Left ventricle myocardium inferior (tissue), 1 donor: ENCODE results near the gene ATL1. TPM values are rescaled to one million over a fixed set of nuclear protein-coding genes. Genes with fewer than 3 reads are reported as not detected.
"Not testable (repeated sequence)": the region's sequence is repeated elsewhere in the genome, so short reads cannot be mapped to it uniquely, and the experiment has no call there.

Experiments used
- DNase-seq: peaks from one replicate; pipeline ENCODE4 v3.0.0-alpha.2; 2020
- H3K27ac ChIP-seq: fragments of 200-600 bp; replicated peaks from 2 replicates; pipeline ENCODE4 v1.8.0; 2021
- H3K27me3 ChIP-seq: fragments of 200-600 bp; 2 replicates; pipeline ENCODE4 v1.8.0; 2021; ENCODE audit warnings: low read depth
- H3K36me3 ChIP-seq: fragments of 200-600 bp; 2 replicates; pipeline ENCODE4 v1.8.0; 2021
- H3K4me1 ChIP-seq: fragments of 200-600 bp; 2 replicates; pipeline ENCODE4 v1.8.0; 2021
- H3K4me3 ChIP-seq: fragments of 200-600 bp; 2 replicates; pipeline ENCODE4 v1.8.0; 2021; ENCODE audit warnings: mild to moderate bottlenecking, moderate library complexity
- H3K9me3 ChIP-seq: fragments of 200-600 bp; replicated peaks from 2 replicates; pipeline ENCODE4 v1.8.0; 2021
- CTCF ChIP-seq: fragments of 200-600 bp; IDR thresholded peaks from 2 replicates; pipeline ENCODE4 v1.8.0; 2021; ENCODE audit warnings: antibody characterized with exemption, mild to moderate bottlenecking, borderline replicate concordance
- intact Hi-C: fragments of 100-400 bp; cut with micrococcal nuclease; formaldehyde crosslinking; loops from one replicate; pipeline ENCODE4 v1.11.0; 2022
- total RNA-seq: library from RNA; stranded (reverse); fragmentation: NEBNext Ultra II Directional; extraction: Animal tissue kit (Norgen Biotek cat#: 25700); gene quantifications from one replicate; pipeline ENCODE4 v1.2.1, GENCODE V29; 2021
- donor health status: DM: no; HTN: yes; CAD: no; lungs with severe emphysema.

The ATL1 gene
- total RNA-seq, 1 donor from 2014 or later = 1.6 TPM

- Histone ChIP-seq H3K36me3 (peaks cover 8% of the 10 kb centered on the region), H3K4me1 (no peaks in the 10 kb centered on the region), H3K9me3 (peaks cover 4% of the 10 kb centered on the region), H3K27ac (no peak overlapping the region), H3K4me3 (no peak overlapping the region), H3K27me3 (no peaks in the 10 kb centered on the region)
- TF ChIP-seq CTCF = no peak
- intact Hi-C loops = loop anchor here (10.0 kb wide), 1 partner anchor 99 kb away; no protein-coding TSS in a partner anchor
- no peak for DNase-seq
Observed at GRCh38 chr14:50616275-50616674, 56.3 kb downstream of the ATL1 start.

GRCh38 chr14:50619569-50620141 lies 59.7 kb downstream of the ATL1 start:
- Histone ChIP-seq H3K9me3 (peaks cover 4% of the 10 kb centered on the region), H3K4me3 (no peak overlapping the region), H3K27ac (no peak overlapping the region), H3K27me3 (no peaks in the 10 kb centered on the region), H3K4me1 (no peaks in the 10 kb centered on the region), H3K36me3 (peaks cover 8% of the 10 kb centered on the region)
- intact Hi-C loops = loop anchor here (10.0 kb wide), 1 partner anchor 95 kb away; no protein-coding TSS in a partner anchor
- TF ChIP-seq CTCF = peak; percentile 72
- DNase-seq = no peak

- Histone ChIP-seq H3K9me3 (peaks cover 4% of the 10 kb centered on the region), H3K4me1 (no peaks in the 10 kb centered on the region), H3K36me3 (peaks cover 8% of the 10 kb centered on the region), H3K4me3 (no peak overlapping the region), H3K27ac (no peak overlapping the region), H3K27me3 (no peaks in the 10 kb centered on the region)
- TF ChIP-seq CTCF = no peak
- intact Hi-C loops = no loop called here
- no peak for DNase-seq
Observed at GRCh38 chr14:50620341-50620740, 60.4 kb downstream of the ATL1 start.

GRCh38 chr14:50622978-50623377 lies 63.0 kb downstream of the ATL1 start:
- Histone ChIP-seq H3K36me3 (peaks cover 3% of the 10 kb centered on the region), H3K4me3 (no peak overlapping the region)
- no peak for TF ChIP-seq CTCF

GRCh38 chr14:50624447-50624846 lies 64.5 kb downstream of the ATL1 start:
- H3K36me3 ChIP-seq = peaks cover 3% of the 10 kb centered on the region
- TF ChIP-seq CTCF = no peak
- intact Hi-C loops = no loop called here

More at GRCh38 chr14:50622978-50623377, 63.0 kb downstream of the ATL1 start:
- Histone ChIP-seq H3K9me3 (no peaks in the 10 kb centered on the region), H3K27me3 (no peaks in the 10 kb centered on the region), H3K4me1 (no peaks in the 10 kb centered on the region), H3K27ac (no peak overlapping the region)
- intact Hi-C loops = no loop called here
- no peak for DNase-seq

GRCh38 chr14:50624947-50625346 lies 65.0 kb downstream of the ATL1 start:
- H3K4me3 ChIP-seq, H3K27ac ChIP-seq, intact Hi-C loops, DNase-seq, H3K27me3 ChIP-seq, H3K36me3 ChIP-seq, H3K9me3 ChIP-seq, H3K4me1 ChIP-seq: not testable (repeated sequence)

More at GRCh38 chr14:50624447-50624846, 64.5 kb downstream of the ATL1 start:
- DNase-seq = no peak
- H3K4me1 ChIP-seq = no peaks in the 10 kb centered on the region
- no peak overlapping the region for H3K27ac ChIP-seq
- no peaks in the 10 kb centered on the region for H3K9me3 ChIP-seq
- H3K27me3 ChIP-seq = no peaks in the 10 kb centered on the region
- H3K4me3 ChIP-seq = no peak overlapping the region
